Gastrocnemius medialis (tissue), 4 donors: ENCODE results near the gene SPEM1. TPM values are rescaled to one million over a fixed set of nuclear protein-coding genes. Genes with fewer than 3 reads are reported as not detected.
"Not testable (repeated sequence)": the region's sequence is repeated elsewhere in the genome, so short reads cannot be mapped to it uniquely, and the experiment has no call there.

Source experiments
- ATAC-seq, 2 donors: fragments of 150-250 bp; one replicate each; pipeline ENCODE4 v1.9.1; 2016
- DNase-seq, 2 donors: peaks; one replicate each; pipeline ENCODE4 v3.0.0-alpha.2; 2019
- H3K27ac ChIP-seq, 4 donors: fragments of 200-600 bp; sonication (generic); 1 replicate in 1 of 4; 2 replicates in 3 of 4; pipeline ENCODE4 v1.5.1; 2016 to 2018; ENCODE audit warnings: mild to moderate bottlenecking in 2 of 4, moderate library complexity in 1 of 4
- H3K27me3 ChIP-seq, 3 donors: fragments of 200-600 bp; sonication (generic) in 2 of 3; 1 replicate in 1 of 3; 2 replicates in 2 of 3; pipeline versions ENCODE4 v1.5.1 to v1.6.0; 2016 to 2019; ENCODE audit warnings: mild to moderate bottlenecking in 1 of 3, moderate library complexity in 1 of 3
- H3K36me3 ChIP-seq, 2 donors: fragments of 200-600 bp; sonication (generic) in 1 of 2; one replicate each; pipeline ENCODE4 v1.5.1; 2017 to 2018
- H3K4me1 ChIP-seq, 2 donors: fragments of 200-600 bp; sonication (generic) in 1 of 2; one replicate each; pipeline ENCODE4 v1.5.1; 2016 to 2017; ENCODE audit warnings: mild to moderate bottlenecking in 2 of 2
- H3K4me3 ChIP-seq, 4 donors: fragments of 200-600 bp; sonication (generic) in 3 of 4; 1 replicate in 1 of 4; 2 replicates in 3 of 4; pipeline ENCODE4 v1.5.1; 2016 to 2019; ENCODE audit warnings: mild to moderate bottlenecking in 2 of 4
- H3K9me3 ChIP-seq, 3 donors: fragments of 200-600 bp; sonication (generic) in 2 of 3; 1 replicate in 1 of 3; 2 replicates in 2 of 3; pipeline ENCODE4 v1.5.1; 2016 to 2019
- CTCF ChIP-seq, 5 experiments: fragments of 450-650 bp in 3 of 5; fragments of 200-600 bp in 2 of 5; sonication (generic) in 2 of 5; IDR thresholded peaks in 4 of 5; conservative IDR thresholded peaks in 1 of 5; 1 replicate in 4 of 5; 2 replicates in 1 of 5; pipeline ENCODE4 v1.5.1; 2016 to 2019; ENCODE audit warnings: antibody characterized with exemption in 5 of 5, mild to moderate bottlenecking in 3 of 5, moderate library complexity in 3 of 5
- POLR2A ChIP-seq, 2 donors: fragments of 450-650 bp; IDR thresholded peaks; one replicate each; pipeline ENCODE4 v1.6.1; 2017; ENCODE audit warnings: antibody characterized with exemption in 2 of 2, mild to moderate bottlenecking in 2 of 2, moderate library complexity in 2 of 2
- in situ Hi-C, 4 donors: fragments of 200-750 bp; cut with MboI; loops; one replicate each; pipeline versions ENCODE4 v1.15.0 to v1.8.0; 2017; ENCODE audit warnings: low sequenced_read_pairs in 4 of 4
- intact Hi-C: fragments of 100-400 bp; cut with DNase I; formaldehyde crosslinking; loops from one replicate; pipeline ENCODE4 v1.15.1; 2023; ENCODE audit warnings: low total_unique reads
- total RNA-seq, 4 donors: library from RNA; depleted of rRNA; stranded (reverse); fragments of >200 nt; gene quantifications; one replicate each; pipeline versions ENCODE4 v1.1.0 to v1.2.3, GENCODE V29; 2016

The SPEM1 gene
- total RNA-seq, 4 donors from 2014 or later = not detected

DNA sequence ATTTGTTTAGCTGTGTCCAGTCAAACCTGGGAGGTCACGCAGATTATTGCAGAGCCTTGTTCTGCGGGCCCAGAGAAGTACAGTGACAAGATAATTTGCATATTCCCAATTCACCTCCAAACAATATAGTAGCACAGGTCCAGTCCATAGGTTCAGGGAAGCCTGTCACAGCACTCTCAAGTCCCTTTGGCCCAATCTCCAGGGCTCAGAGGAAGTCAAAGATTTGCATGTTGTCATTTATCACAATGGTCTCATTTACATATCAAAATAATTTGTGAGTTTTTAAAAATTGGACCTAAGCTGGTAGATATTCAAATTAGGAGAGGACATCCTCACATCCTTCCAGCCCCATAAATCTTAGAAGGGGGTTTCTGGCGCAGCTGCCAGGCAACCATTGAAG lies 47.4 kb downstream of the SPEM1 start:
- H3K27me3 ChIP-seq = no peaks in the 10 kb centered on the region
- in situ Hi-C loops (no loop called here), intact Hi-C loops (no loop called here)
- DNase-seq = no peak
- peaks cover 38 to 46% of the 10 kb centered on the region in 2 donors for H3K4me1 ChIP-seq
- peaks cover 0 to 27% of the 10 kb centered on the region in 2 donors for H3K36me3 ChIP-seq
- no peak for ATAC-seq
- no peak overlapping the region for H3K4me3 ChIP-seq
- H3K9me3 ChIP-seq = no peaks in the 10 kb centered on the region
- TF ChIP-seq POLR2A (IDR thresholded peaks at IDR 0.05) (no peak), CTCF (IDR thresholded peaks at IDR 0.05 in 4 of 5, conservative IDR thresholded peaks at IDR 0.05 in 1 of 5) (no peak)
- H3K27ac ChIP-seq = peak overlapping the region; percentile 79 to 100 (median 86)

DNA sequence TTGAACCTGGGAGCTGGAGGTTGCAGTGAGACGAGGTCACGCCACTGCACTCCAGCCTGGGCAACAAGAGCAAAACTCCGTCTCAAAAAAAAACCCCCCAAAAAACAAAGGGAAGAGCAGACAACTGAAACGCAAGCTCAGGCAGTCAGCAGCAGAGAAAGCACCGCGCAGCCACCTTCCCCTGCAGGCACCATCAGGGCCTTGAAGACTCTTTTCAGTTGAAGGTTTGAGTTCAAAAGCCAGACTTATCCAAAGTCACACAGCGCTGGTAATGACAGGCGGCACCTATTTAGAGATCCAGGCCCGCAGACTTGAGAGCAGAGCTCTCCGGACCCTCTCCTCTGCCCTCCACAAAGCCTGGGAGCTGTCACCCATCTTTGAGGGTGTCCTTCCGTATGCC lies 48.2 kb downstream of the SPEM1 start:
- no peak overlapping the region for H3K4me3 ChIP-seq
- in situ Hi-C loops = no loop called here
- H3K4me1 ChIP-seq = peaks cover 41 to 49% of the 10 kb centered on the region in 2 donors
- TF ChIP-seq CTCF (IDR thresholded peaks at IDR 0.05 in 4 of 5, conservative IDR thresholded peaks at IDR 0.05 in 1 of 5) = no peak
- TF ChIP-seq POLR2A (IDR thresholded peaks at IDR 0.05) = no peak
- peaks cover 0 to 19% of the 10 kb centered on the region in 2 donors for H3K36me3 ChIP-seq
- intact Hi-C loops = loop anchor here (2.0 kb wide), 1 partner anchor 21 kb away; no protein-coding TSS in a partner anchor
- no peak for DNase-seq
- H3K27me3 ChIP-seq = no peaks in the 10 kb centered on the region
- H3K9me3 ChIP-seq = no peaks in the 10 kb centered on the region
- peak overlapping the region; percentile 79 to 100 (median 86) for H3K27ac ChIP-seq
- ATAC-seq = no peak

- no peaks in the 10 kb centered on the region for H3K9me3 ChIP-seq
- intact Hi-C loops = loop anchor here (2.0 kb wide), 1 partner anchor 22 kb away; no protein-coding TSS in a partner anchor
- no peak for ATAC-seq
Observed at GRCh38 chr17:7468804-7469389, 48.8 kb downstream of the SPEM1 start.

DNA sequence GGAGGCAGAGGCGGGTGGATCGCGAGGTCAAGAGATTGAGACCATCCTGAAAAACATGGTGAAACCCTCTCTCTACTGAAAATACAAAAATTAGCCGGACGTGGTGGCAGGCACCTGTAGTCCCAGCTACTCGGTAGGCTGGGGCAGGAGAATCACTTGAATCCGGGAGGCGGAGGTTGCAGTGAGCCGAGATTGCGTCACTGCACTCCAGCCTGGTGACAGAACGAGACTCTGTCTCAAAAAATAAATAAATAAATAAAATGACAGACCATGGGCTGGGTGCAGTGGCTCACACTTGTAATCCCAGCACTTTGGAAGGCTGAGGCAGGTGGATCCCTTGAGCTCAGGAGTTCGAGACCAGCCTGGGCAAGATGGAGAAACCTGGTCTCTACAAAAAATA lies 49.7 kb downstream of the SPEM1 start:
- H3K4me3 ChIP-seq, H3K36me3 ChIP-seq, H3K9me3 ChIP-seq, DNase-seq, H3K27me3 ChIP-seq, in situ Hi-C loops, ATAC-seq: not testable (repeated sequence)
- Histone ChIP-seq H3K4me1 (peaks cover 52 to 62% of the 10 kb centered on the region in 2 donors), H3K27ac (peak overlapping the region in 3 of 4 donors; percentile 62 to 100 (median 83))
- intact Hi-C loops = loop anchor here (2.0 kb wide), 1 partner anchor 23 kb away; no protein-coding TSS in a partner anchor

More at GRCh38 chr17:7468804-7469389, 48.8 kb downstream of the SPEM1 start:
- H3K27ac ChIP-seq = peak overlapping the region; percentile 12 to 100 (median 86)
- DNase-seq = no peak
- in situ Hi-C loops = no loop called here
- no peaks in the 10 kb centered on the region for H3K27me3 ChIP-seq
- H3K4me3 ChIP-seq = no peak overlapping the region
- H3K4me1 ChIP-seq = peaks cover 46 to 55% of the 10 kb centered on the region in 2 donors
- H3K36me3 ChIP-seq = peaks cover 0 to 13% of the 10 kb centered on the region in 2 donors
- TF ChIP-seq CTCF (IDR thresholded peaks at IDR 0.05 in 4 of 5, conservative IDR thresholded peaks at IDR 0.05 in 1 of 5) (no peak), POLR2A (IDR thresholded peaks at IDR 0.05) (no peak)

DNA sequence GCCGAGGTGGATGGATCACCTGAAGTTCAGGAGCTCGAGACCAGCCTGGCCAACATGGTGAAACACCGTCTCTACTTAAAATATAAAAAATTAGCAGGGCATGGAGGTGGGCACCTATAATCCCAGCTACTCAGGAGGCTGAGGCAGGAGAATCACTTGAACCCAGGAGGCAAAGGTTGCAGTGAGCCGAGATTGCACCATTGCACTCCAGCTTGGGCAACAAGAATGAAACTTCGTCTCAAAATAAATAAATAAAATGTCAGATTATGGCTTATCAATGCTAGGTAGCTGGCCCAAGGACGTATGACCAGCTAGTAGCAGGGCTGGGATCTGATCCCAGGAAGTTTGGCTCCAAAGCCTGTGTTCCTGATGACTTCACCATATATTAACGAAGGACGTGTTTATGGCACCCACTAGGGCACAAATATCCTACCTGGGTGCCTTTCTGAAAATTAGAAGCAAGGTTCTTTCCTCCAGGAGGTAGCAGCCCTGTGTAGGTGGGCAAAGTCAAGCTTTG lies 50.4 kb downstream of the SPEM1 start:
- DNase-seq, H3K4me3 ChIP-seq, ATAC-seq, intact Hi-C loops, in situ Hi-C loops, H3K36me3 ChIP-seq, H3K27me3 ChIP-seq, H3K9me3 ChIP-seq: not testable (repeated sequence)
- peak overlapping the region; percentile 62 to 100 (median 90) for H3K27ac ChIP-seq
- H3K4me1 ChIP-seq = peaks cover 59 to 69% of the 10 kb centered on the region in 2 donors

Other genes with a start within 250 kb of the SPEM1 start
- 1 to 10 TPM in 1 of 4 donors, under 1 TPM in 1, not detected in 2; 0.81 to 1.8 TPM for gene ASGR1, start 241.0 kb upstream of the SPEM1 start, total RNA-seq
- gene DLG4, start 200.5 kb upstream of the SPEM1 start, total RNA-seq = 1 to 10 TPM; 3.5 to 6.7 (median 5.3) TPM
- gene ACADVL, start 200.4 kb upstream of the SPEM1 start, total RNA-seq = 1,000 to 10,000 TPM in 3 of 4 donors, 100 to 1,000 TPM in 1; 771 to 1,217 (median 1,086) TPM
- 10 to 100 TPM; 15.5 to 22.6 (median 20.5) TPM for gene DVL2, start 185.8 kb upstream of the SPEM1 start, total RNA-seq
- gene PHF23, start 180.9 kb upstream of the SPEM1 start, total RNA-seq = 10 to 100 TPM; 16.9 to 31.8 (median 24.1) TPM
- gene GABARAP, start 177.9 kb upstream of the SPEM1 start, total RNA-seq = 100 to 1,000 TPM; 207 to 626 (median 258) TPM
- gene CTDNEP1, start 168.6 kb upstream of the SPEM1 start, total RNA-seq = 100 to 1,000 TPM in 3 of 4 donors, 10 to 100 TPM in 1; 71.5 to 150 (median 111) TPM
- gene ELP5, start 168.1 kb upstream of the SPEM1 start, total RNA-seq = 10 to 100 TPM; 13.3 to 52.7 (median 26.7) TPM
- 1 to 10 TPM in 1 of 4 donors, under 1 TPM in 1, not detected in 2; 0.46 to 5.1 TPM for gene CLDN7, start 157.8 kb upstream of the SPEM1 start, total RNA-seq
- gene SLC2A4, start 138.6 kb upstream of the SPEM1 start, total RNA-seq = 100 to 1,000 TPM; 148 to 310 (median 227) TPM
- 1 to 10 TPM in 1 of 4 donors, under 1 TPM in 2, not detected in 1; 0.42 to 2.2 (median 0.46) TPM for gene YBX2, start 125.7 kb upstream of the SPEM1 start, total RNA-seq
- 100 to 1,000 TPM; 115 to 384 (median 273) TPM for gene EIF5A, start 112.7 kb upstream of the SPEM1 start, total RNA-seq
- 100 to 1,000 TPM; 135 to 240 (median 169) TPM for gene GPS2, start 105.0 kb upstream of the SPEM1 start, total RNA-seq
- 10 to 100 TPM; 21.8 to 26.7 (median 23.5) TPM for gene NEURL4, start 91.0 kb upstream of the SPEM1 start, total RNA-seq
- 10 to 100 TPM in 1 of 4 donors, 1 to 10 TPM in 1, under 1 TPM in 2; 0.22 to 16.3 (median 1.7) TPM for gene ACAP1, start 83.8 kb upstream of the SPEM1 start, total RNA-seq
- gene KCTD11, start 68.2 kb upstream of the SPEM1 start, total RNA-seq = 1 to 10 TPM; 3.6 to 7.0 (median 4.6) TPM
- not detected for gene TMEM95, start 65.2 kb upstream of the SPEM1 start, total RNA-seq
- gene TNK1, start 39.2 kb upstream of the SPEM1 start, total RNA-seq = 1 to 10 TPM in 1 of 4 donors, under 1 TPM in 1, not detected in 2; 0.13 to 2.2 TPM
- 10 to 100 TPM in 3 of 4 donors, 1 to 10 TPM in 1; 8.9 to 20.3 (median 14.4) TPM for gene PLSCR3, start 25.8 kb upstream of the SPEM1 start, total RNA-seq
- gene TMEM256, start 16.2 kb upstream of the SPEM1 start, total RNA-seq = 10 to 100 TPM; 28.9 to 65.6 (median 50.2) TPM
- 1 to 10 TPM; 4.2 to 6.6 (median 4.4) TPM for gene NLGN2, start 12.5 kb upstream of the SPEM1 start, total RNA-seq
- gene SPEM2, start 5.3 kb downstream of the SPEM1 start, total RNA-seq = not detected
- not detected for gene SPEM3, start 8.5 kb downstream of the SPEM1 start, total RNA-seq
- gene TMEM102, start 15.1 kb downstream of the SPEM1 start, total RNA-seq = 1 to 10 TPM in 3 of 4 donors, under 1 TPM in 1; 0.92 to 3.9 (median 2.3) TPM
- gene FGF11, start 19.2 kb downstream of the SPEM1 start, total RNA-seq = 1 to 10 TPM; 1.2 to 7.4 (median 4.1) TPM
- 100 to 1,000 TPM in 2 of 4 donors, 10 to 100 TPM in 2; 82.3 to 202 (median 101) TPM for gene CHRNB1, start 24.7 kb downstream of the SPEM1 start, total RNA-seq
- gene ZBTB4, start 59.3 kb downstream of the SPEM1 start, total RNA-seq = 10 to 100 TPM; 24.2 to 43.1 (median 31.2) TPM
- not detected for gene SLC35G6, start 61.1 kb downstream of the SPEM1 start, total RNA-seq
- 10 to 100 TPM; 20.3 to 56.9 (median 39.3) TPM for gene POLR2A, start 64.0 kb downstream of the SPEM1 start, total RNA-seq
- gene TNFSF12, start 128.7 kb downstream of the SPEM1 start, total RNA-seq = 10 to 100 TPM in 3 of 4 donors, 1 to 10 TPM in 1; 7.9 to 26.1 (median 16.9) TPM
- gene TNFSF13, start 138.4 kb downstream of the SPEM1 start, total RNA-seq = 1 to 10 TPM; 2.8 to 8.4 (median 5.0) TPM
- 10 to 100 TPM; 63.6 to 71.5 (median 68.8) TPM for gene SENP3, start 141.6 kb downstream of the SPEM1 start, total RNA-seq
- gene CD68, start 159.3 kb downstream of the SPEM1 start, total RNA-seq = 10 to 100 TPM; 10.1 to 66.5 (median 20.3) TPM
- 100 to 1,000 TPM in 2 of 4 donors, 10 to 100 TPM in 2; 55.9 to 157 (median 101) TPM for gene MPDU1, start 163.5 kb downstream of the SPEM1 start, total RNA-seq
- 1 to 10 TPM in 2 of 4 donors, under 1 TPM in 1, not detected in 1; 0.66 to 1.3 (median 1.1) TPM for gene SOX15, start 169.8 kb downstream of the SPEM1 start, total RNA-seq
- 100 to 1,000 TPM; 100 to 174 (median 140) TPM for gene FXR2, start 194.6 kb downstream of the SPEM1 start, total RNA-seq
- 10 to 100 TPM; 38.4 to 79.4 (median 60.4) TPM for gene SAT2, start 207.5 kb downstream of the SPEM1 start, total RNA-seq
- gene SHBG, start 209.8 kb downstream of the SPEM1 start, total RNA-seq = not detected
- under 1 TPM; 0.10 to 0.81 (median 0.21) TPM for gene ATP1B2, start 230.6 kb downstream of the SPEM1 start, total RNA-seq